Neural cell (in vitro differentiated cells): Measurements from ENCODE around the gene GPR107. TPM values are rescaled to one million over a fixed set of nuclear protein-coding genes. Genes with fewer than 3 reads are reported as not detected.
A peak's percentile ranks its signal among the peaks of the same experiment; 100 is the strongest.

Experiments
- H2AFZ ChIP-seq: fragments of 200-600, 300-800 bp; sonication (generic), shearing (Covaris generic); 2 replicates; pipeline ENCODE4 v1.6.0; 2014; ENCODE audit warnings: low read depth, mild to moderate bottlenecking, antibody characterized with exemption, low read length, moderate library complexity
- H3F3A ChIP-seq: fragments of 200-600 bp; shearing (Covaris generic); 2 replicates; pipeline ENCODE4 v1.6.1; 2016; ENCODE audit warnings: mild to moderate bottlenecking, moderate library complexity, mixed read lengths, antibody characterized with exemption, low read length; ENCODE audit not compliant: insufficient read depth, poor library complexity, severe bottlenecking
- H3K27ac ChIP-seq: fragments of 200-600, 300-800 bp; sonication (generic), shearing (Covaris generic); 2 replicates; pipeline ENCODE4 v1.5.1; 2014; ENCODE audit warnings: mild to moderate bottlenecking, low read length, moderate library complexity
- H3K27me3 ChIP-seq: fragments of 300-800, 200-600 bp; sonication (generic), shearing (Covaris generic); 2 replicates; pipeline ENCODE4 v1.6.0; 2014; ENCODE audit warnings: mild to moderate bottlenecking, low read depth, low read length, moderate library complexity; ENCODE audit not compliant: insufficient read depth
- H3K36me3 ChIP-seq: fragments of 300-800, 200-600 bp; sonication (generic), shearing (Covaris generic); 2 replicates; pipeline ENCODE4 v1.5.1; 2014; ENCODE audit warnings: mild to moderate bottlenecking, antibody characterized with exemption, low read length, moderate library complexity; ENCODE audit not compliant: insufficient read depth
- H3K4me2 ChIP-seq: fragments of 300-800, 200-600 bp; sonication (generic), shearing (Covaris generic); 2 replicates; pipeline ENCODE4 v1.6.0; 2014; ENCODE audit warnings: mild to moderate bottlenecking, low read length
- H3K4me3 ChIP-seq: fragments of 300-800, 200-600 bp; sonication (generic), shearing (Covaris generic); 2 replicates; pipeline ENCODE4 v1.5.1; 2014; ENCODE audit warnings: mild to moderate bottlenecking, low read length, moderate library complexity
- H3K79me2 ChIP-seq: fragments of 200-600 bp; shearing (Covaris generic); replicated peaks from 2 replicates; pipeline ENCODE4 v1.6.0; 2014; ENCODE audit warnings: mild to moderate bottlenecking, low read length, moderate library complexity; ENCODE audit not compliant: insufficient read depth
- H3K9ac ChIP-seq: fragments of 300-800, 200-600 bp; sonication (generic), shearing (Covaris generic); 2 replicates; pipeline ENCODE4 v1.6.1; 2016; ENCODE audit warnings: mild to moderate bottlenecking, low read length, mixed read lengths
- H3K9me2 ChIP-seq: fragments of 200-600 bp; shearing (Covaris generic); 2 replicates; pipeline ENCODE4 v1.6.1; 2016; ENCODE audit warnings: mild to moderate bottlenecking, low read length, mixed read lengths; ENCODE audit not compliant: insufficient read depth
- H3K9me3 ChIP-seq: fragments of 200-600, 300-800 bp; sonication (generic), shearing (Covaris generic); 2 replicates; pipeline ENCODE4 v1.6.1; 2016; ENCODE audit warnings: mild to moderate bottlenecking, mixed run types, low read length, moderate library complexity, mixed read lengths
- H4K20me1 ChIP-seq: fragments of 200-600 bp; shearing (Covaris generic); 2 replicates; pipeline ENCODE4 v1.6.1; 2016; ENCODE audit warnings: mild to moderate bottlenecking, mixed run types; ENCODE audit not compliant: insufficient read depth
- CTCF ChIP-seq: fragments of 450-650 bp; IDR thresholded peaks from 2 replicates; pipeline ENCODE4 v1.5.1; 2014; ENCODE audit warnings: antibody characterized with exemption, mild to moderate bottlenecking, moderate library complexity; ENCODE audit not compliant: poor library complexity, severe bottlenecking
- EP300 ChIP-seq: fragments of 450-650 bp; conservative IDR thresholded peaks from 2 replicates; pipeline ENCODE4 v1.6.1; 2014; ENCODE audit warnings: antibody characterized with exemption, mild to moderate bottlenecking, moderate library complexity; ENCODE audit not compliant: poor library complexity, severe bottlenecking
- EZH2 ChIP-seq: fragments of 200-600, 300-800 bp; shearing (Covaris generic), sonication (generic); IDR thresholded peaks from 2 replicates; pipeline ENCODE4 v1.6.1; 2014; ENCODE audit warnings: antibody characterized with exemption, low read length, borderline replicate concordance, mild to moderate bottlenecking; ENCODE audit not compliant: insufficient read depth, poor library complexity, severe bottlenecking
- MXI1 ChIP-seq: fragments of 450-650 bp; conservative IDR thresholded peaks from 2 replicates; pipeline ENCODE4 v1.6.1; 2014; ENCODE audit warnings: antibody characterized with exemption, mild to moderate bottlenecking; ENCODE audit not compliant: poor library complexity, severe bottlenecking
- POLR2AphosphoS5 ChIP-seq: IDR thresholded peaks from 2 replicates; pipeline ENCODE4 v1.6.1; 2012
- RAD21 ChIP-seq: fragments of 450-650 bp; conservative IDR thresholded peaks from 2 replicates; pipeline ENCODE4 v1.6.1; 2014; ENCODE audit warnings: antibody characterized with exemption, mild to moderate bottlenecking, moderate library complexity
- SMC3 ChIP-seq: fragments of 450-650 bp; conservative IDR thresholded peaks from 2 replicates; pipeline ENCODE4 v1.6.1; 2014; ENCODE audit warnings: antibody characterized with exemption, mild to moderate bottlenecking, moderate library complexity; ENCODE audit not compliant: poor library complexity
- TAF1 ChIP-seq: IDR thresholded peaks from 2 replicates; pipeline ENCODE4 v1.6.1; 2012; ENCODE audit warnings: low read depth
- polyA plus RNA-seq: library from polyadenylated mRNA; depleted of rRNA; stranded (reverse); fragments of >200 nt; gene quantifications from 2 replicates; pipeline ENCODE4 v1.2.3, GENCODE V29; 2014
- TF ChIP-seq, protein P1 (sequence below): IDR thresholded peaks from 2 replicates; pipeline ENCODE4 v1.6.1; 2012; ENCODE audit warnings: borderline replicate concordance

The GPR107 gene
- polyA plus RNA-seq, 1 donor from 2014 or later = 21.5 TPM

- H3F3A ChIP-seq = no peaks in the 10 kb centered on the region
- peaks cover 6% of the 10 kb centered on the region for H4K20me1 ChIP-seq
- H3K9ac ChIP-seq = peak overlapping the region; percentile 57
- H3K4me2 ChIP-seq = no peak overlapping the region
- H3K79me2 ChIP-seq = peaks cover 35% of the 10 kb centered on the region
- TF ChIP-seq SMC3 (no peak), CTCF (no peak), EZH2 (no peak), RAD21 (no peak), POLR2AphosphoS5 (no peak), MXI1 (no peak), EP300 (no peak), TAF1 (no peak)
- TF ChIP-seq, protein P1, sequence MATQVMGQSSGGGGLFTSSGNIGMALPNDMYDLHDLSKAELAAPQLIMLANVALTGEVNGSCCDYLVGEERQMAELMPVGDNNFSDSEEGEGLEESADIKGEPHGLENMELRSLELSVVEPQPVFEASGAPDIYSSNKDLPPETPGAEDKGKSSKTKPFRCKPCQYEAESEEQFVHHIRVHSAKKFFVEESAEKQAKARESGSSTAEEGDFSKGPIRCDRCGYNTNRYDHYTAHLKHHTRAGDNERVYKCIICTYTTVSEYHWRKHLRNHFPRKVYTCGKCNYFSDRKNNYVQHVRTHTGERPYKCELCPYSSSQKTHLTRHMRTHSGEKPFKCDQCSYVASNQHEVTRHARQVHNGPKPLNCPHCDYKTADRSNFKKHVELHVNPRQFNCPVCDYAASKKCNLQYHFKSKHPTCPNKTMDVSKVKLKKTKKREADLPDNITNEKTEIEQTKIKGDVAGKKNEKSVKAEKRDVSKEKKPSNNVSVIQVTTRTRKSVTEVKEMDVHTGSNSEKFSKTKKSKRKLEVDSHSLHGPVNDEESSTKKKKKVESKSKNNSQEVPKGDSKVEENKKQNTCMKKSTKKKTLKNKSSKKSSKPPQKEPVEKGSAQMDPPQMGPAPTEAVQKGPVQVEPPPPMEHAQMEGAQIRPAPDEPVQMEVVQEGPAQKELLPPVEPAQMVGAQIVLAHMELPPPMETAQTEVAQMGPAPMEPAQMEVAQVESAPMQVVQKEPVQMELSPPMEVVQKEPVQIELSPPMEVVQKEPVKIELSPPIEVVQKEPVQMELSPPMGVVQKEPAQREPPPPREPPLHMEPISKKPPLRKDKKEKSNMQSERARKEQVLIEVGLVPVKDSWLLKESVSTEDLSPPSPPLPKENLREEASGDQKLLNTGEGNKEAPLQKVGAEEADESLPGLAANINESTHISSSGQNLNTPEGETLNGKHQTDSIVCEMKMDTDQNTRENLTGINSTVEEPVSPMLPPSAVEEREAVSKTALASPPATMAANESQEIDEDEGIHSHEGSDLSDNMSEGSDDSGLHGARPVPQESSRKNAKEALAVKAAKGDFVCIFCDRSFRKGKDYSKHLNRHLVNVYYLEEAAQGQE = no peak
- H3K36me3 ChIP-seq = no peaks in the 10 kb centered on the region
- peak overlapping the region; percentile 65 for H3K27ac ChIP-seq
- H3K9me2 ChIP-seq = no peaks in the 10 kb centered on the region
- H3K27me3 ChIP-seq = no peaks in the 10 kb centered on the region
- H3K4me3 ChIP-seq = peak overlapping the region; percentile 53
- no peaks in the 10 kb centered on the region for H3K9me3 ChIP-seq
- H2AFZ ChIP-seq = no peak overlapping the region
These were observed 131.3 kb downstream of the GPR107 start for GRCh38 chr9:130185017-130185416.

- Histone ChIP-seq H3K27ac (peak overlapping the region; percentile 65), H4K20me1 (peaks cover 6% of the 10 kb centered on the region), H3K27me3 (no peaks in the 10 kb centered on the region), H2AFZ (no peak overlapping the region), H3K9me3 (no peaks in the 10 kb centered on the region), H3K9me2 (no peaks in the 10 kb centered on the region), H3K9ac (peak overlapping the region; percentile 57), H3K79me2 (peaks cover 32% of the 10 kb centered on the region), H3K4me2 (peak overlapping the region; percentile 35), H3K4me3 (peak overlapping the region; percentile 53), H3K36me3 (no peaks in the 10 kb centered on the region), H3F3A (no peaks in the 10 kb centered on the region)
- TF ChIP-seq SMC3 (no peak), EP300 (peak; percentile 43), POLR2AphosphoS5 (peak; percentile 19)
- TF ChIP-seq, protein P1 = no peak
These were observed 131.9 kb downstream of the GPR107 start for GRCh38 chr9:130185490-130186031.
